Right lobe of liver (tissue), 6 donors: Measurements from ENCODE around the gene RERE. TPM values are rescaled to one million over a fixed set of nuclear protein-coding genes. Genes with fewer than 3 reads are reported as not detected.
A peak's percentile ranks its signal among the peaks of the same experiment; 100 is the strongest.

Source experiments
- ATAC-seq, 4 donors: fragments of 200-7000 bp; cut with Tn5 transposase; one replicate each; pipeline ENCODE4 v1.9.1; 2020; ENCODE audit warnings: mild to moderate bottlenecking in 4 of 4, moderate library complexity in 4 of 4
- DNase-seq, 3 donors: peaks; one replicate each; pipeline ENCODE4 v3.0.0-alpha.2; 2020
- H3K27ac ChIP-seq, 3 donors: fragments of 200-600 bp; one replicate each; pipeline ENCODE4 v1.8.0; 2022
- H3K27me3 ChIP-seq, 2 donors: fragments of 200-600 bp; one replicate each; pipeline ENCODE4 v1.8.0; 2022
- H3K36me3 ChIP-seq, 4 donors: fragments of 200-600 bp; sonication (generic) in 1 of 4; one replicate each; pipeline versions ENCODE4 v1.5.1 to v1.8.0; 2017 to 2022; ENCODE audit warnings: control low read depth in 1 of 4
- H3K4me1 ChIP-seq, 4 donors: fragments of 200-600 bp; sonication (generic) in 1 of 4; one replicate each; pipeline versions ENCODE4 v1.5.1 to v1.8.0; 2017 to 2022; ENCODE audit warnings: control low read depth in 1 of 4
- H3K4me3 ChIP-seq, 3 donors: fragments of 200-600 bp; one replicate each; pipeline ENCODE4 v1.8.0; 2022
- H3K9me3 ChIP-seq, 4 donors: fragments of 200-600 bp; sonication (generic) in 1 of 4; one replicate each; pipeline versions ENCODE4 v1.5.1 to v1.8.0; 2017 to 2022; ENCODE audit warnings: control low read depth in 1 of 4
- POLR2A ChIP-seq: fragments of 450-650 bp; IDR thresholded peaks from one replicate; pipeline ENCODE4 v1.6.1; 2017; ENCODE audit warnings: antibody characterized with exemption, mild to moderate bottlenecking
- WGBS: methylation state at CpG from one replicate; pipeline ENCODE4 v1.1.6; 2018; ENCODE audit warnings: low coverage, low lambda C conversion rate; ENCODE audit not compliant: insufficient coverage; ENCODE audit errors: missing lambda C conversion rate; 5-methylcytosine and 5-hydroxymethylcytosine counted together
- intact Hi-C, 2 donors: fragments of 100-400 bp; cut with DNase I; formaldehyde crosslinking; loops; one replicate each; pipeline versions ENCODE4 v1.11.2 to v1.14.1; 2022
- total RNA-seq, 6 experiments: library from RNA; depleted of rRNA in 2 of 6; stranded (reverse); fragments of >200 nt in 2 of 6; fragmentation: NEBNext Ultra II Directional in 3 of 6; extraction: Animal tissue kit (Norgen Biotek cat#: 25700) in 3 of 6; gene quantifications; one replicate each; pipeline versions ENCODE4 v1.1.0 to v1.2.4, GENCODE V29; 2016 to 2023
- TF ChIP-seq, protein P1 (sequence below), 4 donors: fragments of 200-600 bp in 3 of 4; fragments of 450-650 bp in 1 of 4; IDR thresholded peaks; one replicate each; pipeline versions ENCODE4 v1.5.1 to v1.8.0; 2016 to 2022; ENCODE audit warnings: antibody characterized with exemption in 4 of 4, mild to moderate bottlenecking in 2 of 4
- donor health status: DM: no; HTN: yes; CAD: no.
- donor health status: DM: no; HTN: no; CAD: no.
- donor health status: DM: no; HTN: no; CAD: no.
- donor health status: DM: no; HTN: yes; CAD: no.
- donor health status: DM: no; HTN: yes; CAD: no.

RERE gene
- total RNA-seq, 6 experiments from 2014 or later, result 17.5 to 38.4 (median 25.0) TPM

DNA sequence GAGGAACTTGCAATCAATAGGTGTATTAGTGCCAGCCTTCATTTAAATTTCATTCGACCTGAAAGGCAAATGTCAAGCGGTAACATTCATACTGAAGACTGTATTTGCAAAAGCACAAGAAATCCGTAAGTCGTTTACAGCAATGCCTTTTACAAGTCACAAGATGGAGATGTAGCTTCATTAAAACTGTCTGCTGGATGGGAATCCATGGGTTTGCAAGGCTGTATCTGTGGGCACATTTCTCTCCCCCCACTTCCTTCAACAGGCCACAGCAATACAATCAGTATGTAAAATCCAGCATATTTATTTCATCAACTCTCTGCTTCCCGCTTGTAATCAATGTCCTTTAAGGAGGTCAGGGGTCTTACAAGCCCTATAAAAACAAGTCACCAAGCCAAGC is 352.4 kb downstream of the RERE start:
- intact Hi-C loops, result no loop called here
- Histone ChIP-seq H3K9me3 (no peaks in the 10 kb centered on the region), H3K27me3 (no peaks in the 10 kb centered on the region), H3K4me1 (peaks cover 0 to 49% (median 17%) of the 10 kb centered on the region in 4 donors), H3K4me3 (no peak overlapping the region), H3K36me3 (no peaks in the 10 kb centered on the region), H3K27ac (peak overlapping the region in 1 of 3 donors; percentile 4)
- ATAC-seq, result no peak
- WGBS, result 55% methylated on average over 5 of the region's 5 CpGs
- DNase-seq, result no peak
- TF ChIP-seq POLR2A, result no peak
- TF ChIP-seq, protein P1, sequence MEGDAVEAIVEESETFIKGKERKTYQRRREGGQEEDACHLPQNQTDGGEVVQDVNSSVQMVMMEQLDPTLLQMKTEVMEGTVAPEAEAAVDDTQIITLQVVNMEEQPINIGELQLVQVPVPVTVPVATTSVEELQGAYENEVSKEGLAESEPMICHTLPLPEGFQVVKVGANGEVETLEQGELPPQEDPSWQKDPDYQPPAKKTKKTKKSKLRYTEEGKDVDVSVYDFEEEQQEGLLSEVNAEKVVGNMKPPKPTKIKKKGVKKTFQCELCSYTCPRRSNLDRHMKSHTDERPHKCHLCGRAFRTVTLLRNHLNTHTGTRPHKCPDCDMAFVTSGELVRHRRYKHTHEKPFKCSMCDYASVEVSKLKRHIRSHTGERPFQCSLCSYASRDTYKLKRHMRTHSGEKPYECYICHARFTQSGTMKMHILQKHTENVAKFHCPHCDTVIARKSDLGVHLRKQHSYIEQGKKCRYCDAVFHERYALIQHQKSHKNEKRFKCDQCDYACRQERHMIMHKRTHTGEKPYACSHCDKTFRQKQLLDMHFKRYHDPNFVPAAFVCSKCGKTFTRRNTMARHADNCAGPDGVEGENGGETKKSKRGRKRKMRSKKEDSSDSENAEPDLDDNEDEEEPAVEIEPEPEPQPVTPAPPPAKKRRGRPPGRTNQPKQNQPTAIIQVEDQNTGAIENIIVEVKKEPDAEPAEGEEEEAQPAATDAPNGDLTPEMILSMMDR (IDR thresholded peaks at IDR 0.05), result peak in 1 of 4 donors; percentile 18

DNA sequence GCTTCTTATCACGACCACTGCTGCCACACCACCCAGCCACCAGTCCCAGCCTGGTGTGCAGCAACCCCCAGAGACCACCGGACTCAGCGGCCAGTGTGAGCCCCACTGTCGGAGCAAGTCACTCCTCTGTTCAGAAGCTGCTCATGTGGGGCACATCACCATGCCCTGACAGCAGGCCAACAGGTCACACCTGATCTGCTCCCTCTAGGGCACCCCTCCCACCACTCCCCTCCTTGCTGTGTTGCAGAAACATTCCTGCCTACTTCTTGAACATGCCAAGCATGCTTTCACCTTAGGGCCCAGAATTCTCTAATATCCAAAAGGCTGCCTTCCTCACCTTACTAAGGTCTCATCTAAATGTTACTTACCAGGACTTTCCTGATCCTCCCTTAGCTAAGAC is 353.1 kb downstream of the RERE start:
- peak in 1 of 4 donors; percentile 4 for ATAC-seq

DNA sequence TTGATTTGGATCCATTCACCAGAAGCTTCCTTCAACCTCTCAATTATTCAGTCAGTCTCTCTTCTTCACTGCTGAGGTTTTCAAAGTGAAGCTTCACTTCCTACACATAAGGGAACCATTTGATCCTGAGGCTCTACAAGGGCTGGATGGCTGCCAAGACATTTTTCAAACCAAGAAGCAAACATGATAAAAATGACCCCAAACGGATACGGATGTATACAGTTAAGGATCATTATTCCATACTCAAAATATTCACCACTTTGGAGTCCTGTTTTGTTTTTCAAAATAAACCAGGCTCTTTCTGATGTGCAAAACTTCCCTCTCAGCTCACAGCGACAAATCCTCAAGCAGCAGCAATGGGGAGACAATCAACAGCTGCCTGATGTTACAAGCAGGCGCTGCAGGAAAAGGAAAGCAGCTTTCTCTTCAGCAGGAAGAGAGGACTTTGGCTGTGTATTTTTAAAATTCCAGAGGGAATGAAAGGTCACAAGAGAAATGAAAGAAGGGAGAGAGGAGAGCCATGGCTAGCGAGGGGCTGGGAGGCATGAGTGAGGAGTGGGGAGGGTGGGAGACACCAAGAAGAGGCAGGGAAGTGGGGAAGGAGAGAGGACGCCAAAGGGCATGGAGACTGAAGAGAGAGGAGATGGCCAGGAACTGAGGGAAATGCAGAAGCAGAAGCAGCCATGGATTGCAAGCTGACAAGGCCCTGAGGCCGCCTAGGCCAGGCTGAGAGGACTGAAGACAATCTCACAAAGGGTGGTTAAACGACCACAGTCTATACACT is 354.1 kb downstream of the RERE start:
- intact Hi-C loops, result no loop called here
- H3K27me3 ChIP-seq, result no peaks in the 10 kb centered on the region
- no peak for DNase-seq
- peaks cover 0 to 36% (median 13%) of the 10 kb centered on the region in 4 donors for H3K4me1 ChIP-seq
- TF ChIP-seq POLR2A, result no peak
- TF ChIP-seq, protein P1 (IDR thresholded peaks at IDR 0.05), result no peak
- H3K36me3 ChIP-seq, result no peaks in the 10 kb centered on the region
- peak; percentile 43 to 66 (median 60) for ATAC-seq
- H3K27ac ChIP-seq, result peak overlapping the region; percentile 31 to 59 (median 39)
- no peak overlapping the region for H3K4me3 ChIP-seq
- no peaks in the 10 kb centered on the region for H3K9me3 ChIP-seq
- WGBS, result 25% methylated on average over 8 of the region's 8 CpGs

More for the DNA sequence above, 353.1 kb downstream of the RERE start:
- Histone ChIP-seq H3K27me3 (no peaks in the 10 kb centered on the region), H3K36me3 (no peaks in the 10 kb centered on the region), H3K4me1 (peaks cover 0 to 47% (median 17%) of the 10 kb centered on the region in 4 donors), H3K4me3 (no peak overlapping the region), H3K9me3 (no peaks in the 10 kb centered on the region), H3K27ac (peak overlapping the region; percentile 14 to 39 (median 31))
- WGBS, result 65% methylated on average over 4 of the region's 4 CpGs
- intact Hi-C loops, result no loop called here
- DNase-seq, result no peak
- TF ChIP-seq, protein P1 (IDR thresholded peaks at IDR 0.05), result no peak
- no peak for TF ChIP-seq POLR2A

DNA sequence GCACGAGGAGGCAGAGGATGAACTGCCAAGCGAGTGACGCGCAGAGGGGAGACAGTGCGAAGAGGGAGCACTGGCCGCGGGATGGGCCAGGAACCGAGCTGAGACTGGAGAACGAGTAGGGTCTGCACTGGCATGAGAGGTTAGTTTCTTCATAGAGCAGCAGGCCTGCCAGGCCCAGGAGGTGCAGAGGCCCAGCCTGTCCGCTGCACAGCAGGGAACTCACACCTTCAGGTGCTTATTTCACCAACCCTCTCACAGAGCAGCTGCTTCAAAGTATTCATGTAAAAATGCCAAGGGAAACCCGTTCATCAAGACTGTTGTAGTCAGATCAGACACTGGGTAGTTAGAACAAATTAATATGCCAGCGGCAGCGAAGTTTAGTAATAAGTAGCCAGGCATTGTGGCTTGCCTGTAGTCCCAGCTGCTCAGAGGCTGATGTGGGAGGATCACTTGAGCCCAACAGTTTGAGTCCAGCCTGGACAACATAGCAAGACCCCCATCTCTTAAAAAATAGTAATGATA is 355.0 kb downstream of the RERE start:
- WGBS, result 82% methylated on average over 7 of the region's 13 CpGs
- no peak for TF ChIP-seq POLR2A
- TF ChIP-seq, protein P1 (IDR thresholded peaks at IDR 0.05), result no peak
- DNase-seq (no peak), ATAC-seq (peak in 1 of 4 donors; percentile 23)
- intact Hi-C loops, result no loop called here
- Histone ChIP-seq H3K9me3 (no peaks in the 10 kb centered on the region), H3K4me1 (peaks cover 0 to 29% (median 9%) of the 10 kb centered on the region in 4 donors), H3K4me3 (no peak overlapping the region), H3K36me3 (no peaks in the 10 kb centered on the region), H3K27me3 (no peaks in the 10 kb centered on the region), H3K27ac (peak overlapping the region in 1 of 3 donors; percentile 31)
